GM12873 (cell line): ENCODE data around the gene FBRS.

Experiments
- TF ChIP-seq, protein P1 (sequence below): IDR thresholded peaks from 2 replicates; pipeline ENCODE4 v1.5.1; 2012; ENCODE audit warnings: low read depth, mild to moderate bottlenecking, moderate library complexity, low read length, control low read depth; ENCODE audit not compliant: insufficient read depth; ENCODE audit errors: missing control alignments

Gene FBRS

DNA sequence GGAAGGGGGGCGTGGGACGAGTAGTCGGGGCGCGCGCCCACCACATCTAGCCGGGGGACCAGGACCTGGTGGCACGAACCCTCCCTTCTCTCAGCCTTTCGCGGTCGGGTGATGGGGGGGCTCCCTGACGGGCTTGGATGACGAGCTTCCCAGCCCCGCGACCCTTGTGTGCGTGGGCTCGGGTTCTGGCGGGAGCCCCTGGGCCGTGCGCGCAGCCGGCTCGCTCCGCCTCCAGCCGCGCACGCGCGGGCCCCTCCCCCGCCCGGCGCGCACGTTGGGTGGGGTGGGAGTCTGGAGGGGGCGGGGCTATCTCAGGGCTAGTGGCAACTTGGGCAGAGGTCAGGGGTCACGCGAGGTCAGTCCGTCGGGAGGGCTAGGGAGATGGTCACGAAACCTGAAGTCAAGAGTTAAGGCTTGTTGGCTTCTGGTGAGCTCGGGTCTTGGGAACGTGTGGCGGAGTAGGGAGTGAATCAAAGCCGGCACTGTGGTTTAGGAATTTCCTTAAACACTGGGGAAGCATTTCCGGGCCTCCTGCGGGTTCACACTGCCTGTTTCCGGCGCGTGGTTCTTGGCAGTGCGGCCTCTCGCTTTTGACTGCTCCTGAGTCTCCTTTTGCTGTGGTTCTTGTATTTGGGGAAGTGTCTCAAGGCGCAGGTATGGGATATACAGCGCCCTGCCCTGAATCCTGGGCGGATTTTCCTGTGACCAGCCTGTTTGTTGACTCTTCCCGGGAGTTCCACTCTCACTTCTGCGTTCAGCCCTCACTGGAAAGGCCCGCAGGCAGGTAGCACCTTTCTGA, 40.8 kb downstream of the FBRS start, which contains the start of gene SRCAP:
Gene SRCAP (plus strand): TSS at position 356 of the 799 bp plus-strand sequence. CDS start 1,654 bp downstream, outside the sequence.
- TF ChIP-seq, protein P1, sequence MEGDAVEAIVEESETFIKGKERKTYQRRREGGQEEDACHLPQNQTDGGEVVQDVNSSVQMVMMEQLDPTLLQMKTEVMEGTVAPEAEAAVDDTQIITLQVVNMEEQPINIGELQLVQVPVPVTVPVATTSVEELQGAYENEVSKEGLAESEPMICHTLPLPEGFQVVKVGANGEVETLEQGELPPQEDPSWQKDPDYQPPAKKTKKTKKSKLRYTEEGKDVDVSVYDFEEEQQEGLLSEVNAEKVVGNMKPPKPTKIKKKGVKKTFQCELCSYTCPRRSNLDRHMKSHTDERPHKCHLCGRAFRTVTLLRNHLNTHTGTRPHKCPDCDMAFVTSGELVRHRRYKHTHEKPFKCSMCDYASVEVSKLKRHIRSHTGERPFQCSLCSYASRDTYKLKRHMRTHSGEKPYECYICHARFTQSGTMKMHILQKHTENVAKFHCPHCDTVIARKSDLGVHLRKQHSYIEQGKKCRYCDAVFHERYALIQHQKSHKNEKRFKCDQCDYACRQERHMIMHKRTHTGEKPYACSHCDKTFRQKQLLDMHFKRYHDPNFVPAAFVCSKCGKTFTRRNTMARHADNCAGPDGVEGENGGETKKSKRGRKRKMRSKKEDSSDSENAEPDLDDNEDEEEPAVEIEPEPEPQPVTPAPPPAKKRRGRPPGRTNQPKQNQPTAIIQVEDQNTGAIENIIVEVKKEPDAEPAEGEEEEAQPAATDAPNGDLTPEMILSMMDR = no peak

DNA sequence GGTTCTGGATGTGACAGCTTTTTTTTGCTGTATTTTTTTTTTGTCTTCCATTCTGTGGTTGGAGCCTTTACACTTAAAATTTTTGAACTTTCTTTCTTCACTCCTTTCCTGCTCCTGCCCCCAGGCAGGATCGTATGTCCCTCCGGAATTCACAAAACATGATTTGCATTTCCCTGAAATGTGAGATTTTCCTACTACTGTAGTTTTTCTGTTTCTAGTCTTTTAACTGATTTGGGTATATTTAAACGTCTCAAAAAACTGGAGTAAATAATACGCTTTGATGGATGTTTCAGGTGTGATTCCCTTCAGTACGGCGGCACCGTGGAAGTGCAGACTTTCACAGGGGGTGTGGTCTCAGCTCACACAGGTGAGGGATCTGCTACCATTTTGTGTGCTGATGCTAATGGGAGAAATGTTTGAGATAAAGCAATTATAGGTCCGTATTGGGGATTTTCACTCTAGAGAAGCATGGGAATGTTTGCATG, 41.4 kb downstream of the FBRS start:
- TF ChIP-seq, protein P1 = no peak

GRCh38 chr16:30700491-30700890, 42.3 kb downstream of the FBRS start:
- TF ChIP-seq, protein P1 = no peak

- TF ChIP-seq, protein P1 = no peak
These were observed 42.7 kb downstream of the FBRS start for GRCh38 chr16:30700971-30701370.

DNA sequence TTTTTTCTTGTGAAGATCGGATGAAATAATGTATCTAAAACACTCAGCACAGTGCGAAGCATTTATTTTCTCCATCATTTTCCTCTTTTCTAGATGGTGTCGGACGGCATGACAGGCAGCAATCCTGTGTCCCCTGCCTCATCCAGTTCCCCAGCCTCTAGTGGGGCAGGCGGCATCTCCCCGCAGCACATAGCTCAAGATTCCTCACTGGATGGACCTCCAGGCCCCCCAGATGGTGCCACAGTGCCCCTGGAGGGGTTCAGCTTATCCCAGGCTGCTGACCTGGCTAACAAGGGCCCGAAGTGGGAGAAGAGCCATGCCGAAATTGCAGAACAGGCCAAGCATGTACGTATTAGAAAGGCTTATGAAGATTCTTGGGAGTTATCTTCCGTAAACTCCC, 45.7 kb downstream of the FBRS start:
- TF ChIP-seq, protein P1 = no peak

DNA sequence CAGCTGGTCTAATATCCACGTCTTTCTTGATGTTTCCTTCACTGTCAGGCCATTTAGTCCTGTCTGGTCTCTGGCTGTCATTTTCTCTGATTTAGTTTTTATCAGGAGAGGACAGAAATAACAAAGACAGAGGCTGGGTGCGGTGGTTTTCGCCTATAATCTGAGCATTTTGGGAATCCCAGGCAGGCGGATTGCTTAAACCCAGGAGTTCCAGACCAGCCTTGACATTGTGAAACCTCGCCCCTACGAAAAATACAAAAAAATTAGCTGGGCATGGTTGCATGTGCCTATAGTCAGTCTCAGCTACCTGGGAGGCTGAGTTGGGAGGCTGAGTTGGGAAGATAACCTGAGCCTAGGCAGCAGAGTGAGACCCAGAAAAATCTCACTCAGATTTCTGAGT, 47.8 kb downstream of the FBRS start:
- TF ChIP-seq, protein P1 = no peak

DNA sequence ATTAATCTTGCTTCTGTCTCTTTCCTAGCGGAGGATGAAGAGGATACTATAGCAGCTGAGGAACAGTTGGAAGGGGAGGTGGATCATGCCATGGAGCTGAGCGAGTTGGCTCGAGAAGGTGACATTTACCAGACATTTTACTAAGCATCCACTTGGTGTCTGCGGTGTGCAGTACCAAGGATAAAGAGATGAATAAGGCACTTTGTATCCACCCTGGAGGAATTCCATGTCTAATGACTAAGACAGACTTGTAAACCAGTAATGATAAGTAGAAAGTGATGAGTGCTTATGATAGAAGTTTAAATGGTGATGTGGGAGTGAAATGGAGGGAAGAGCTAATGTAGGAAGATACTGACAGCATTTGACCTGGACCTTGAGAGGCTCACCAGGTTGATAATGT, 52.7 kb downstream of the FBRS start:
- TF ChIP-seq, protein P1 = no peak
